Measurements from ENCODE around the gene FOXA3. TPM values are rescaled to one million over a fixed set of nuclear protein-coding genes. Genes with fewer than 3 reads are reported as not detected.

The FOXA3 gene
- total RNA-seq, 1 experiment from 2014 or later, result not detected

DNA sequence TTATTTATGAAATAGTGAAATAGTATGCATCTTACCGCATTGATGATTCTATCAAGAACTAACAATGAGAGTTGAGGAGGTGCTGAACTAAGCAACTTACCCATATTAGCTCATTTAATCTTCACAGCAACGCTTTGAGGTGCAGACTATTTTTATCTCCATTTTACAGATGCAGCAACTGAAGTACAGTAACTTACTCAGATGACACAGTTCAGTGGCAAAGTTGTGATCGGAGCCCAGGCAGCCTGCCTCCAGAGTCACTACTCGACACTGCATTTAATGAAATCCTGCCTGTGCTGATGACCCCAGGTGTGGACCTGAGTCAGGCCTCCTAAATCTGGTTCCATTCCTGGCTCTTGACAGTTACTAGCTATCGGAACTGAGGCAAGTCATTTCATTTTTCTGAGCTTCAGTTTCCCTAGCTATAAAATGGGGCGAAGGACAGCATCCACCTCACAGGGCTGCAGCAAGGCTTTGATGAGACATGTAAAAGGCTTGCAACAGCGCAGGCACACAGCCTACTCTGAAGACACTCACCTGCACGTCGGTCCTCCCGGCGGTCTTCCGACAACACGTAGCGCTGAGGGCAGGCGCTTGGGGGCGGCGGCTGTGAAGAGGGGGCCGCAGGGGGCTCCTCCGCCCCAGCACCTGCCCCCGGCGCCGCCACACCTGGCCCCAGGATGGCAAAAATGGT is 36.8 kb downstream of the FOXA3 start:
- Histone ChIP-seq H3K4me1 (replicated peaks) (peaks cover 10% of the 10 kb centered on the region), H3K4me3 (no peak overlapping the region), H3K27ac (no peak overlapping the region), H3K27me3 (replicated peaks) (no peaks in the 10 kb centered on the region), H3K9me3 (replicated peaks) (no peaks in the 10 kb centered on the region), H3K36me3 (peaks cover 30% of the 10 kb centered on the region)
- no peak for DNase-seq (ENCODE audit: low read depth in 1 of 2, low spot score in 2 of 2)

DNA sequence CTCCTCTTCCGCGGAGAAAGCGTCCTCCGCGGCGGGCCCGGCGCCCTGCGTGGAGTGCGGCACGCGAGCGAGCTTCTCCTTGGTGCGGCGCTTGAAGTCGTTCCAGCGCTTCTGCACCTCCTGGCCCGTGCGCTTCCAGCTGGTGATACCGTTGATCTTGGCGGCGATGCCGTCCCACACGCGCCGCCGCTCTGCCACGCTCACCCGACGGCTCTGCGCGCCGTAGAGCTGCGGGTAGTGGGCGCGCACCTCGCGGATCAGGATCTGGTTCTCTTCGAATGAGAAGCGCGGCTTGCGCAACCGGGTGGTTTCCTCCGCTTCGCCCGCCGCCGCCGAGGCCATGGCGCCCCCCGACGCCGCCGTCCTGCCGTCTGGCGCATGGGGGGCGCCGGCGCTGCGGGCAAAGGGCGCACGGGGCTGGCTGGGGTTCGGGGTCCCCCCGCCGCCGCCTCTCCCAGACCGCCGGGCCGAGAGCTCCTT is 37.3 kb downstream of the FOXA3 start:
- no peak for DNase-seq (ENCODE audit: low read depth in 1 of 2, low spot score in 2 of 2)
- peak overlapping the region; percentile 58 for H3K4me3 ChIP-seq

DNA sequence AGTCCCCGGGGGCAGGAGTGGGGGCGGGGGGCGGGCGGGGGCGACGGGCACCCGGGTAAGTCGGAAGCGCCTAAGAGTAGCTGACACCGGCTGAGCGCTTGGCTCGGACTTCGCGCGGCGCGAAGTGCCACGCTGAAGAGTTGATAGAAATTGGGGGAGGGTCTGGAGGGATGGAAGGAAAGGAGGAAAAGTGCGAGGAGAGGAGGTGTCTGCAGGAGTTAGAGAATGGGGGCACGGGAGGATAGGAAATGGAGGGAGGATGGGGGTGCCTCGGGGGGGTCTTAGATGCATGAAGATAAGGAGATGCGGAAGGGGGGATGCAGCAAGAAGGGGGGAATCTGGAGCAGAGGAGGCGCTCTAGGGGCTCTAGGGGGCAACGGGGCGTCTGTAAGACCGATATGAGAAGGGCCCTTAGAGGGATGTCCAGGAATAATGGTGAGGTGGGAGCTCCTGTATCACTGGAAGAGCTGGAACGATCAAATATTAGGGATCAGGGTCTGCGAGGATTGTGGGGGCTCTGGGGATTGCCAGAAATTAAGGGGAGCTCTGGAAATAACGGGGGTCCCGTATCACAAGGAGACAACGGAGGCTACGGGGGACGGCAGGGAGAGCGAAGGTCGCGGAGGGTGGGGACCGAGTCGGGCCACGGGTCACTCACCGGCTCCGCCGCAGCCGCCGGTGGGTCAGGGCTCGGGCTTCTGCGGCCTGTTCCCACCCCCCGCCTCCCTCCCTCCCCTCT is 38.0 kb downstream of the FOXA3 start, which contains the start of gene MYPOP:
Gene MYPOP (minus strand): TSS at position 702 of the 739 bp plus-strand sequence. CDS start 840 bp downstream, outside the sequence.
- Histone ChIP-seq H3K4me3 (peak within 1 kb of the TSS; percentile 58), H3K27me3 (replicated peaks) (no peaks in the 10 kb centered on the region), H3K9me3 (replicated peaks) (no peaks in the 10 kb centered on the region), H3K4me1 (replicated peaks) (peaks cover 10% of the 10 kb centered on the region), H3K36me3 (peaks cover 27% of the 10 kb centered on the region), H3K27ac (no peak within 1 kb of the TSS)
- DNase-seq (ENCODE audit: low read depth in 1 of 2, low spot score in 2 of 2), result peak in 1 of 2 experiments; percentile 33

More for the DNA sequence above, 37.3 kb downstream of the FOXA3 start:
- Histone ChIP-seq H3K36me3 (peaks cover 27% of the 10 kb centered on the region), H3K27ac (no peak overlapping the region), H3K4me1 (replicated peaks) (peaks cover 10% of the 10 kb centered on the region), H3K27me3 (replicated peaks) (no peaks in the 10 kb centered on the region), H3K9me3 (replicated peaks) (no peaks in the 10 kb centered on the region)

DNA sequence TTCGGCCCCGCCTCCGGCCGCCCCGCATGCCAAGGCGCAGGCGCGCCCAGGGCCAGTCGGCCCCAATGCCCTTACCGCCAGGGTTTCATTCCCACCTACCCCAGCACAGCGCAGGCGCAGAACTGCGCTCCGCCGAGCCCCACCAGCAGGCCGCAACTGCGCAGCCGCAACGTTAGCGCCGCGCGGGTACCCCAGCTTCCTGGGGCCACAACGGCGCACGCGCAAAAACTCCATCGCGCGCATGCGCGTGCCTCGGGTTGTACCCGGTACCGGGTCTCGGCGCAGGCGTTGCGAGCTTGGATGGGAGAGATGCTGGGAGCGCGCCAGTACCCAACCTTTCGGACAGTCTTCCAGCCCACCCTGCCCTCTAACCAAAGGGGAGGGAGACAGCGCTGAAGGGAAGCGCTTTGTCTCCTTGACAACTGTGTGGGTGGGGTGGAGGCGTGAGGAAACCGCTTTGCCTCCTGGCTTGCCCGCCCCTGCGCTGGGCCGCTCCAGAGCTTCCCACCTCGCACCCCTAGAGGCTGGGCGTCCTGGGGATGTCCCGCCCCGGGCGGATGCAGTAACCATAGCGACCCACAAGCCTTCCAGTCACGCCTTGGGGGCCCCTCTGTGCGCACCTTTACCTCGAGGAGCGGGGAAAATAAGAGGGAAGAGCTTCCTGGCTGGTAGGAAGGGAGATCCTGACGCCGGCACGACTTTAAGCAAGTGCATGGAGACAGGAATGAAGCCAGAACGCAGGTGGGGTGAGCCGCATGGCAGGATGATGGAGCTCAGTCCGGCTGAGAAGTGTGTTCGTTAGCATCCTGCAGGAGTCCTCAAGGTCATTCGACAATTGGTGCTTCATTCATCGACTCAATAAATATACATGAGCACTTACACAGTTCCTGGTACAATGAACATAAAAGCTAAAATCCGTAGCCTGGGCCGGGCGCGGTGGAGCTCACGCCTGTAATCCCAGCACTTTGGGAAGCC is 38.8 kb downstream of the FOXA3 start:
- no peaks in the 10 kb centered on the region for H3K9me3 ChIP-seq (replicated peaks)
- no peak overlapping the region for H3K27ac ChIP-seq
- H3K36me3 ChIP-seq, result peaks cover 27% of the 10 kb centered on the region
- peaks cover 10% of the 10 kb centered on the region for H3K4me1 ChIP-seq (replicated peaks)
- H3K27me3 ChIP-seq (replicated peaks), result no peaks in the 10 kb centered on the region
- DNase-seq (ENCODE audit: low read depth in 1 of 2, low spot score in 2 of 2), result peak; percentile 98
- H3K4me3 ChIP-seq, result peak overlapping the region; percentile 58

DNA sequence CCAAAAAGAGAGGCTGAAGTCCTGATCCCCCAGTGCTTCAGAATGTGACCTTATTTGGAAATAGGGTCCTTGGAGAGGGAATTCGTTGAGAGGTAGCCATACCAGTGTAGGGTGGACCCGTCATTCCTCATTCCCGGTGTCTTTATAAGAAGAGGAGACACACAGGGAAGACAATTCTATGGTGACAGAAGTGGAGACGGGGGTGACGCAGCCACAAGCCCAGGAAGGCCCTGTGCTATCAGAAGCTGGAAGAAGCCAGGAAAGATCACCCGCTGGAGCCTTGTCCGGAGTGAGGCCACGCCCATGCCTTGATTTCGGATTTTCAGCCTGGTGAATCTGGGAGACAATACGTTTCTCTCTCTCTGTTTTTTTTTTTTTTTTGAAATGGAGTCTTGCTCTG is 40.9 kb downstream of the FOXA3 start:
- no peaks in the 10 kb centered on the region for H3K9me3 ChIP-seq (replicated peaks)
- no peak overlapping the region for H3K4me3 ChIP-seq
- H3K36me3 ChIP-seq, result peaks cover 10% of the 10 kb centered on the region
- no peak overlapping the region for H3K27ac ChIP-seq
- H3K27me3 ChIP-seq (replicated peaks), result 0 out of 2 replicates have a peak, but pooled peaks cover 4% of the 10 kb centered on the region
- DNase-seq (ENCODE audit: low read depth in 1 of 2, low spot score in 2 of 2), result no peak
- peaks cover 10% of the 10 kb centered on the region for H3K4me1 ChIP-seq (replicated peaks)

DNA sequence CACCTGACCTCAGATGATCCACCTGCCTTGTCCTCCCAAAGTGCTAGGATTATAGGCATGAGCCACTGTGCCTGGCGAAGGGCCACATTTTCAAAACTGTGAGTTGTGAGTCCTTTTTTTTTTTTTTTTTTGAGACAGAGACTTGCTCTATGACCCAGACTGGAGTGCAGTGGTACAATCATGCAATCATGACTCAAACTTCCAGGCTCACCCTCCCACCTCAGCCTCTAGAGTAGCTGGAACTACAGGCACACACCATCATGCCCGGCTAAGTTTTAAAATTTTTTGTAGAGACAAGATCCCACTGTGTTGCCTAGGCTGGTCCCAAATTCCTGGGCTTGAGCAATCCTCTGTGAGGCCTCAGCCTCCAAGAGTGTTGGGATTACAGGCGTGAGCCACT is 42.1 kb downstream of the FOXA3 start:
- no peak overlapping the region for H3K4me3 ChIP-seq
- no peaks in the 10 kb centered on the region for H3K9me3 ChIP-seq (replicated peaks)
- H3K27ac ChIP-seq, result no peak overlapping the region
- H3K4me1 ChIP-seq (replicated peaks), result peaks cover 10% of the 10 kb centered on the region
- peaks cover 6% of the 10 kb centered on the region; the same call in 1 of the 2 replicates for H3K27me3 ChIP-seq (replicated peaks)
- no peak for DNase-seq (ENCODE audit: low read depth in 1 of 2, low spot score in 2 of 2)
- peaks cover 3% of the 10 kb centered on the region; the same call in 1 of the 2 replicates for H3K36me3 ChIP-seq

DNA sequence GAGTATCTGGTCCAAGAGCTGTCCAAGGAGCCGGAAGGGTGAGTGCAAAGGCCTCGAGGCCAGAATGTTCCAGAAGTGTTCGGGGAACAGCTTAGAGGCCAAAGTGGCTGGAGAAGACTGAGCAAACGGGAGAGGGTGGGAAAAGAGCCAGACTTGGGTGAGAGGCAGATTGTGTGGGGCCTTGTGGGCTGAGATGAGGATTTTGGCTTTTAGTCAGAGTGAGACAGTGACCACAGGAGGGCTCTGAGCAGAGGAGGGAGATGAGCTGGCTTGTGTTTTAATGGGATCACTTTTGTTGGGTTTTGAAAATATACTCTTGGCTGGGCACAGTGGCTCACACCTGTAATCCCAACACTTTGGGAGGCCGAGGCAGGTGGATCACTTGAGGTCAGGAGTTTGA is 44.8 kb downstream of the FOXA3 start:
- Histone ChIP-seq H3K27me3 (replicated peaks) (peaks cover 6% of the 10 kb centered on the region; the same call in 1 of the 2 replicates), H3K9me3 (replicated peaks) (no peaks in the 10 kb centered on the region), H3K36me3 (no peaks in the 10 kb centered on the region), H3K4me3 (no peak overlapping the region), H3K4me1 (replicated peaks) (no peaks in the 10 kb centered on the region), H3K27ac (no peak overlapping the region)
- DNase-seq (ENCODE audit: low read depth in 1 of 2, low spot score in 2 of 2), result no peak

DNA sequence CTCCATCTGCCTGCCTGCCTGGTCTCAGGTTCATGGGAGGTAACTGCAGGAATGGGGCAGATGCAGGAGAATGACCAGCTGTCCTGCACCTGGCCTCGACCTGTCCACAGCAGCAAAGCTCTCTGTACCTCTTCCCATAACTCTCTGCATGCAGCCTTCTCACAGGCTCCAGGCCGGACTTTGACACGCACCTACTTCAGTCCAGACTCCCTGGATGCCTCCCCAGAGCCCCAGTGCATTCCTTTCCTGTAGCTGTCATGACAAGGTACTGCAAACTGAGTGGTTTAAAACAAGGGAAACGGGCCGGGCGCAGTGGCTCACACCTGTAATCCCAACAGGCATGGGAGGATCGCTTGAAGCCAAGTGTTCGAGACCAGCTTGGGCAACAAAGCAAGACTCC is 47.2 kb downstream of the FOXA3 start:
- Histone ChIP-seq H3K4me3 (no peak overlapping the region), H3K36me3 (no peaks in the 10 kb centered on the region), H3K4me1 (replicated peaks) (no peaks in the 10 kb centered on the region), H3K9me3 (replicated peaks) (no peaks in the 10 kb centered on the region), H3K27me3 (replicated peaks) (peaks cover 6% of the 10 kb centered on the region), H3K27ac (no peak overlapping the region)
- DNase-seq (ENCODE audit: low read depth in 1 of 2, low spot score in 2 of 2), result no peak

DNA sequence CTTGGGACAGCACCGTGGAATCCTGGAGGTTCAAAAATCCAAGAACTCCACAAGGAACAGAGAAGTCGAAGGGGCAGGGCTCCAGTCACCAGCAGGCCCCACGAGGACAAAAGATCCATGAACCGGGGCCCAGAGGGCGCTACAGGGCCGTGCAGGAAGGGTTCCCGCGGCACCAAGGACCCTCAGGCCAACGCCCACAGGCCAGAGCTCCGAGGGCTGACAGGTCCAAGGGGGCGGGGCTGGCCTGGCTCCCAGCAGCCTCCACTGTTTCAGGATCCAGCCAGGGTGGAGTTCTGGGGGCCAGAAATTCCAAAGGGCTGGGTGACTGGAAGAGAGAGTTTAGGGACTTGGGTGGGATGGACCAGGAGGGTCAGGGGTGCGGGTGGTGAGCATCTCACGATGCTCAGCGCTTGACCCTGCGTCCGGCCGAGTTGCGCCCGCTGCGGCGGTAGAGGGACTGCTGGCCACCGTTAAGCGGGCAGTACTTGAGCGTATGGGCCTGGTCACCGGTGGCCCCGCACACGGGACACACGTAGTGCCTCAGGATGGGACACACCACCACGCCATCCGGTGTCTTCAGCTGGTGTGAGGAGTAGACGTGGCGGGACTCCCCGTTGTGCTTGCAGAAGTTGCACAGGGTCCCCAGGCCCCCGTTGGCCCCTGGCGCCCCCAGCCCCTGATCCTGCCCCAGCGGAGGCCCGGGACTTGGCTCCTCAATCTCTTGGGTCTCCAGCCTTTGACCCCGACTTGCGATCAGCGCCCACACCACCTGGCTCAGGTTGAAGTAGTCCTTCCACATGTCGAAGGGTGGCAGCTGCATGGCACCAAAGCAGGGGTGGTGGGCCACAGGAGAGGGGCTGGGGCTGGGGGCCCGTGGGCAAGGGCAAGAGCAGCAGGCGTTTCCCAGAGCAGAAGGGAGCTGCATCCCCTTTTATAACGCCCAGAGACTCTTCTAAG is 50.0 kb downstream of the FOXA3 start, which contains the start of gene NANOS2:
Gene NANOS2 (minus strand): TSS at position 905 of the 957 bp plus-strand sequence. CDS start 85 bp downstream, at position 820.
- H3K27me3 ChIP-seq (replicated peaks), result peaks cover 12% of the 10 kb centered on the region
- no peaks in the 10 kb centered on the region for H3K36me3 ChIP-seq
- no peaks in the 10 kb centered on the region for H3K9me3 ChIP-seq (replicated peaks)
- H3K4me3 ChIP-seq, result no peak within 1 kb of the TSS
- no peaks in the 10 kb centered on the region for H3K4me1 ChIP-seq (replicated peaks)
- no peak within 1 kb of the TSS for H3K27ac ChIP-seq
- peak in 1 of 2 experiments; percentile 59 for DNase-seq (ENCODE audit: low read depth in 1 of 2, low spot score in 2 of 2)

DNA sequence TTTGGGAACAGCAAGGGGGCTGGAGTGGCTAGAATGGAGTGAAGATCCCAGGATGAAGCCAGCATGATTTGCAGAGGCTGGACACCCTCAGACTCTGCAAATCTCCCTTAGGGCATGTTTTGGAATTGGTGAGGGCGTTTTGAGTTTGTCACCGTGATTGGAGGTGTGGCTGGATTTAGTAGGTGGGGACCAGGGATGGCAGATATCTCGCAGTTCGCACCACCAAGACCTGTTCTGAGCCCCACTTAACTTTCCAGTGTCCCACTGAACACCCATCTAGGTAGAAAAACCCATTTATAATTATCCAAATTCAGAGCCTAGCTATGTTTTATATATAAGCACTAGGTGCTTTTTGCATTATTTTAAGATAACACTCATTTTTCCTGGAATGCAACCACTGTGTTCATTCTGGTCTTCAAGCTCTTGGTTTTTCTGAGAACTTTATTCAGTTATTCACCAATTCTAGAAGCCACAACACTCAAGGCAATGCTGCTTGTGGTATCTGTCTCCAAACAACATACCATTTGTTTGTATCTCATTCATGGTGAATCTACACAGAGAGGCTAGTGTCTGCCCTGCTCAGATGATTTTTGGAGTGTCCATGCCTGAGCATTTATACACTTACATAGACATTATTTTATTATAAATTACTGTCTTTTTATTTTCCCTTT is 53.4 kb downstream of the FOXA3 start:
- DNase-seq (ENCODE audit: low read depth in 1 of 2, low spot score in 2 of 2), result no peak
- peaks cover 11% of the 10 kb centered on the region; the same call in 1 of the 2 replicates for H3K27me3 ChIP-seq (replicated peaks)
- H3K4me1 ChIP-seq (replicated peaks), result no peaks in the 10 kb centered on the region
- H3K4me3 ChIP-seq, result no peak overlapping the region
- no peaks in the 10 kb centered on the region for H3K36me3 ChIP-seq
- no peaks in the 10 kb centered on the region for H3K9me3 ChIP-seq (replicated peaks)
- H3K27ac ChIP-seq, result no peak overlapping the region

DNA sequence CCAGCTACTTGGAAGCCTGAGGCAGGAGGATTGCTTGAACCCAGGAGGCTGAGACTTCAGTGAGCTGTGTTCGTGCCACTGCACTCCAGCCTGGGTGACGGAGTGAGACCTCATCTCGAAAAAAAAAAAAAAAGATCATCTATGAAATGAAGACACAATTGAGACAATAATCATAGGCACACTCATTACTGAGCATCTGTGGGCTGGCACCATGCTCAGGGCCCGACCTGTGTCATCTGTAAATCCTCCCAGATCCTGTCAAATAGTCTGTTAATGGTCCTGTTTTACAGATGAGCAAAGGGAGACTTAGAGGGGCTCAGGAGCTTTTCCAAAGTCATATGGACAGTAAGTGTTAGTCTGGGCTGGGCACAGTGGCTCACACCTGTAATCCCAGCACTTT is 54.6 kb downstream of the FOXA3 start:
- no peaks in the 10 kb centered on the region for H3K9me3 ChIP-seq (replicated peaks)

DNA sequence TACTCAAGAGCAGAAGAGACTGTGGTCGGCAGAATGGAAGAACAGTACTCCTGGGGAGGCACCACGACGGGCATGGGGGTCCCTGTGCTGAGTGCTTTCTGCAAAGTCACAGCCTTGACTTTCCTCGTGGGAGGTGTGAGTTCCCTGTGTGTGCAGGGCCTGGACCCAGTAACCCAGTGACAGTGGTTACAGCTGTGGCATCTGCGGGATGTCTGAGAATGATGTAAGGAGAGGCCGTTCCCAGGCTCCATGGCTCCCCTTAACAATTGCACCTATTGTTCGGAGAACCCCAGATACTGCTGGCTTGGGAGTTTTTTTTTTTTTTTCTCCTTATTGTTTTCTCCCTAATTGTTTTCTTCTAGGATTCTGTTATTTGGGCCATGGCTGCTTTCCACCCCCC is 55.6 kb downstream of the FOXA3 start:
- no peaks in the 10 kb centered on the region for H3K9me3 ChIP-seq (replicated peaks)
- H3K27me3 ChIP-seq (replicated peaks), result peaks cover 11% of the 10 kb centered on the region; the same call in 1 of the 2 replicates
- no peak for DNase-seq (ENCODE audit: low read depth in 1 of 2, low spot score in 2 of 2)
- no peaks in the 10 kb centered on the region for H3K36me3 ChIP-seq
- no peak overlapping the region for H3K4me3 ChIP-seq
- no peaks in the 10 kb centered on the region for H3K4me1 ChIP-seq (replicated peaks)
- no peak overlapping the region for H3K27ac ChIP-seq

More for the DNA sequence above, 54.6 kb downstream of the FOXA3 start:
- DNase-seq (ENCODE audit: low read depth in 1 of 2, low spot score in 2 of 2), result no peak
- Histone ChIP-seq H3K27me3 (replicated peaks) (peaks cover 11% of the 10 kb centered on the region; the same call in 1 of the 2 replicates), H3K36me3 (no peaks in the 10 kb centered on the region), H3K4me1 (replicated peaks) (no peaks in the 10 kb centered on the region), H3K27ac (no peak overlapping the region), H3K4me3 (no peak overlapping the region)

Data from SJSA1 (cell line).